OCI-LY7 (cell line): ENCODE results near the gene CDC123. TPM values are rescaled to one million over a fixed set of nuclear protein-coding genes. Genes with fewer than 3 reads are reported as not detected.

ENCODE experiments used
- BruUV-seq: library from RNA; stranded (reverse); fragments of 400-500 nt; replicated peaks from 2 replicates; lab custom pipeline; 2021; lab: Mats Ljungman, UMichigan
- CTCF ChIA-PET: fragments of 300-600 bp; sonication (Branson Sonifier 250); formaldehyde crosslinking; loops from one replicate; lab custom pipeline; 2022; ENCODE audit warnings: antibody characterized with exemption; ENCODE audit not compliant: unreplicated experiment; lab: Charles Lee
- POLR2A ChIA-PET: fragments of 300-600 bp; sonication (Branson Sonifier 250); formaldehyde crosslinking; loops from one replicate; lab custom pipeline; 2022; ENCODE audit warnings: antibody characterized with exemption; lab: Charles Lee
- DNase-seq: peaks from one replicate; pipeline ENCODE4 v3.0.0-alpha.2; 2015; ENCODE audit warnings: low spot score
- H2AFZ ChIP-seq: fragments of 200-600 bp; sonication (generic), shearing (Covaris generic); 2 replicates; pipeline ENCODE4 v1.6.1; 2014; ENCODE audit warnings: mild to moderate bottlenecking, antibody characterized with exemption, low read length, moderate library complexity
- H3K27ac ChIP-seq: fragments of 200-600 bp; sonication (generic); 2 replicates; pipeline ENCODE4 v1.5.1; 2014; ENCODE audit warnings: mixed run types, low read depth, mild to moderate bottlenecking, moderate library complexity, low read length, inconsistent platforms; ENCODE audit not compliant: poor library complexity, severe bottlenecking
- H3K36me3 ChIP-seq: fragments of 200-600 bp; sonication (generic); 2 replicates; pipeline ENCODE4 v1.6.1; 2014; ENCODE audit warnings: mild to moderate bottlenecking, antibody characterized with exemption, low read length, moderate library complexity, mixed read lengths; ENCODE audit not compliant: insufficient read depth
- H3K4me1 ChIP-seq: fragments of 200-600 bp; sonication (generic); 2 replicates; pipeline ENCODE4 v1.5.1; 2014; ENCODE audit warnings: mild to moderate bottlenecking, low read length; ENCODE audit not compliant: insufficient read depth, poor library complexity, severe bottlenecking
- H3K4me2 ChIP-seq: fragments of 200-600 bp; sonication (generic); 2 replicates; pipeline ENCODE4 v1.6.1; 2014; ENCODE audit warnings: mild to moderate bottlenecking, low read length
- H3K4me3 ChIP-seq: fragments of 200-600 bp; sonication (generic); 2 replicates; pipeline ENCODE4 v1.5.1; 2014; ENCODE audit warnings: mild to moderate bottlenecking, low read depth, low read length; ENCODE audit not compliant: poor library complexity, severe bottlenecking
- H3K79me2 ChIP-seq: fragments of 200-600 bp; sonication (generic); 2 replicates; pipeline ENCODE4 v1.6.1; 2016; ENCODE audit warnings: low read depth, mild to moderate bottlenecking, low read length, moderate library complexity, mixed read lengths; ENCODE audit not compliant: insufficient read depth
- H3K9me2 ChIP-seq: fragments of 200-600 bp; sonication (generic); 2 replicates; pipeline ENCODE4 v1.6.1; 2016; ENCODE audit warnings: mild to moderate bottlenecking, low read length, mixed read lengths; ENCODE audit not compliant: insufficient read depth
- H3K9me3 ChIP-seq: fragments of 200-600 bp; sonication (generic); 2 replicates; pipeline ENCODE4 v1.6.1; 2014; ENCODE audit warnings: mild to moderate bottlenecking, mixed run types, low read length, mixed read lengths
- H4K20me1 ChIP-seq: fragments of 200-600 bp; sonication (generic); 2 replicates; pipeline ENCODE4 v1.6.1; 2014; ENCODE audit warnings: mild to moderate bottlenecking, antibody characterized with exemption, low read length, moderate library complexity, mixed read lengths; ENCODE audit not compliant: insufficient read depth
- EZH2phosphoT487 ChIP-seq: fragments of 200-600 bp; sonication (generic); IDR thresholded peaks from 2 replicates; pipeline ENCODE4 v1.6.1; 2018; ENCODE audit warnings: low read depth, borderline replicate concordance, mild to moderate bottlenecking, mixed run types, antibody characterized with exemption, low read length, moderate library complexity, mixed read lengths
- intact Hi-C: fragments of 100-400 bp; cut with micrococcal nuclease; formaldehyde crosslinking; loops from one replicate; pipeline ENCODE4 v1.10.0; 2022; ENCODE audit not compliant: unreplicated experiment
- total RNA-seq, 2 experiments: library from RNA; depleted of rRNA in 1 of 2; stranded (reverse); fragments of >200 nt in 1 of 2; shearing (Covaris generic) in 1 of 2; gene quantifications; 2 replicates each; pipeline ENCODE4 v1.2.3, GENCODE V29; 2014 to 2022
- TF ChIP-seq, protein P1 (sequence below): fragments of 200-600 bp; sonication (generic); conservative IDR thresholded peaks from 2 replicates; pipeline ENCODE4 v1.5.1; 2014; ENCODE audit warnings: mild to moderate bottlenecking, antibody characterized with exemption, low read length, moderate library complexity, mixed read lengths

CDC123 gene
- total RNA-seq, 2 experiments from 2014 or later = 128 to 168 TPM

DNA sequence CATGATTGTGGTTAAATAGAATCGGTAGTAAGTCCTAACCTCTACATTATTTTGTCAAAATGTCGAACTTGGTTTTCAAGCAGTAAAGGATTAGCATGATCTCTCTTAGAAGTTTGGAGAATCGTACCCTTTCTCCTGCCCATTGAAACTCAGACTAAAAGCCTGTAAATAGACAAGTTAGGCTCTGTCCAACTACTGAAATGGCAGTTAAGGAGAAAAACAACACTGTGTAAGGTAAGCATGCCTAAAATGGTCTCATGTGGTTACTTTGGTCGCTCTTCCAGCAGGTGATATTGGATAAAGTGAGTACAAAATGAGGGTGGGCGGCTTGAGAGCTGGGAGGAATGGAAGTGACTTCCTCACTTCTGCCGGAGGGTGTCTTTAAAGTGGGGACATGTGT is 41.5 kb upstream of the CDC123 start:
- intact Hi-C loops = no loop called here

DNA sequence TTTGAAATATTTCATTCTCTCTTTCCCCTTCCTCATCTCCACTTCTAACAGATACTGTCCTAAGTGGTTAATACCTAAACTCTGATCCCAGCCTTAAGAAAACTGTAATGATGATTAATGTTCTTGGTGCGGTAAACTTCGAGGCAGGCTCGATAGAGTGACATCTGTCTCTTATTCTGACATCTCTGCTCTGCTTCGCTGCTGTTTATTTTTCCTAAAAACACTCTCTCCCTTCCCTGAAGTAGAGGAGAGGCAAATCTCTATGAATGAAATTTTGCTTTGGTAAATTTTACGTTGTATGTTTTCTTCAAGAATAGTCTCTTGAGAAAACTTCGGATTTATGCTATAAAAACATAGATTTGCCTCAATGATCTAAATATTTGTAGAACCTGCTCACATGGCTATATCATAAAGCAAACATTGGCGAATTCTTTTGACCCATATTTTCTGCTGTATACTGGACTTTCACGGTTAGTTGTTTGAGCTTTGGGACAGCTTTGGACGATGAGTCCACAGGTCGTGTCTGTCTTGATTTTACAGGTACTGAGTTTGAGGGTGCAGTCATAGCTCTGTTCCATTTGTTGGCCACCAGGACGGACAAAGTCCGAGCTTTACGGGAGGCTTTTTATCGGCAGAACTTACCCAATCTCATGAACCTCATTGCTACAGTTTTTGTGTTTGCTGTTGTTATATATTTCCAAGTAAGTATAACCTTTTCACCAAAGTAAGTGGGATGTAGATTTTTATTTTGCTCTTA is 39.4 kb upstream of the CDC123 start:
- Histone ChIP-seq H3K27ac (no peak overlapping the region), H3K4me3 (no peak overlapping the region), H3K36me3 (peaks cover 24% of the 10 kb centered on the region), H2AFZ (no peak overlapping the region), H4K20me1 (no peaks in the 10 kb centered on the region), H3K4me1 (no peaks in the 10 kb centered on the region), H3K4me2 (no peak overlapping the region), H3K9me3 (no peaks in the 10 kb centered on the region), H3K9me2 (no peaks in the 10 kb centered on the region), H3K79me2 (no peaks in the 10 kb centered on the region)
- CTCF ChIA-PET = no interaction called here
- intact Hi-C loops = no loop called here
- TF ChIP-seq, protein P1, sequence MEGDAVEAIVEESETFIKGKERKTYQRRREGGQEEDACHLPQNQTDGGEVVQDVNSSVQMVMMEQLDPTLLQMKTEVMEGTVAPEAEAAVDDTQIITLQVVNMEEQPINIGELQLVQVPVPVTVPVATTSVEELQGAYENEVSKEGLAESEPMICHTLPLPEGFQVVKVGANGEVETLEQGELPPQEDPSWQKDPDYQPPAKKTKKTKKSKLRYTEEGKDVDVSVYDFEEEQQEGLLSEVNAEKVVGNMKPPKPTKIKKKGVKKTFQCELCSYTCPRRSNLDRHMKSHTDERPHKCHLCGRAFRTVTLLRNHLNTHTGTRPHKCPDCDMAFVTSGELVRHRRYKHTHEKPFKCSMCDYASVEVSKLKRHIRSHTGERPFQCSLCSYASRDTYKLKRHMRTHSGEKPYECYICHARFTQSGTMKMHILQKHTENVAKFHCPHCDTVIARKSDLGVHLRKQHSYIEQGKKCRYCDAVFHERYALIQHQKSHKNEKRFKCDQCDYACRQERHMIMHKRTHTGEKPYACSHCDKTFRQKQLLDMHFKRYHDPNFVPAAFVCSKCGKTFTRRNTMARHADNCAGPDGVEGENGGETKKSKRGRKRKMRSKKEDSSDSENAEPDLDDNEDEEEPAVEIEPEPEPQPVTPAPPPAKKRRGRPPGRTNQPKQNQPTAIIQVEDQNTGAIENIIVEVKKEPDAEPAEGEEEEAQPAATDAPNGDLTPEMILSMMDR = no peak
- TF ChIP-seq EZH2phosphoT487 = no peak
- POLR2A ChIA-PET = no interaction called here
- no peak for DNase-seq
- no TSS peak for BruUV-seq

More for the DNA sequence above, 41.5 kb upstream of the CDC123 start:
- Histone ChIP-seq H3K4me3 (no peak overlapping the region), H3K27ac (no peak overlapping the region), H3K79me2 (no peaks in the 10 kb centered on the region), H3K36me3 (peaks cover 21% of the 10 kb centered on the region), H3K4me1 (no peaks in the 10 kb centered on the region), H3K4me2 (no peak overlapping the region), H3K9me3 (no peaks in the 10 kb centered on the region), H2AFZ (no peak overlapping the region), H4K20me1 (no peaks in the 10 kb centered on the region), H3K9me2 (no peaks in the 10 kb centered on the region)
- POLR2A ChIA-PET = interaction anchor here (0.6 kb wide), 1 partner anchor 9 kb away, joined by 3 read pairs; no protein-coding TSS in a partner anchor
- no peak for DNase-seq
- CTCF ChIA-PET = no interaction called here
- no TSS peak for BruUV-seq
- TF ChIP-seq, protein P1 = no peak
- TF ChIP-seq EZH2phosphoT487 = no peak

DNA sequence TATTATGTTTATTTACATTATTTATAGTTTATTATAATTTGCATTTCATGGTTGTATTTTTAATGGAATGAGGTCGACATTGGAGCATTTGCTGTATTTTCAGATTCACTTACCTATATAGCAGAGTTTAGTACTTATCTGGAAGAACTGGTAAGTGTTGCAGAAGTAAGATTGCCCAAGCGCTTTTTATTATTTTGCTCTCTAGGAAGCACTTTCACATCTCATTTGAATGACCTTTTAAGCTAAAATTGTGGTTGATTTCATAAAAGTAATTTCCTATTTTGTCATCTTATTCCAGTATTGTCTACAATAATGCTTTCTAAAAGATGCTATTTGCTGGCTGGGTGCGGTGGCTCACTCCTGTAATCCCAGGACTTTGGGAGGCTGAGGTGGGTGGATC is 37.9 kb upstream of the CDC123 start:
- TF ChIP-seq, protein P1 = no peak
- TF ChIP-seq EZH2phosphoT487 = no peak
- ChIA-PET CTCF (no interaction called here), POLR2A (interaction anchor here (1.1 kb wide), 1 partner anchor 9 kb away, joined by 3 read pairs; no protein-coding TSS in a partner anchor)
- Histone ChIP-seq H3K4me3 (no peak overlapping the region), H3K36me3 (peaks cover 38% of the 10 kb centered on the region), H3K79me2 (no peaks in the 10 kb centered on the region), H3K4me2 (no peak overlapping the region), H3K9me3 (no peaks in the 10 kb centered on the region), H2AFZ (no peak overlapping the region), H3K9me2 (no peaks in the 10 kb centered on the region), H3K4me1 (no peaks in the 10 kb centered on the region), H3K27ac (no peak overlapping the region), H4K20me1 (no peaks in the 10 kb centered on the region)
- DNase-seq = no peak
- intact Hi-C loops = no loop called here
- BruUV-seq = no TSS peak
